Stimulated activated memory B cell treated with anti-CD40 and anti-IgM and Interleukin-4, amounts not matched to agents 10 μg/mL and 1 μg/mL and 100 μg/mL, for 72 hours (primary cell): ENCODE data around the gene DAZ4.
"Not testable (repeated sequence)": the region's sequence is repeated elsewhere in the genome, so short reads cannot be mapped to it uniquely, and the experiment has no call there.

Experiments
- ATAC-seq: fragments of 150-1000 bp; cut with Tn5 transposase; 2 replicates; pipeline ENCODE4 v1.10.0; 2021
- H3K27ac Mint-ChIP-seq: one replicate; pipeline ENCODE4 v1.8.0; 2022; ENCODE audit warnings: mild to moderate bottlenecking, mixed read lengths
- H3K27me3 Mint-ChIP-seq: one replicate; pipeline ENCODE4 v1.8.0; 2022; ENCODE audit warnings: mixed read lengths
- H3K36me3 Mint-ChIP-seq: one replicate; pipeline ENCODE4 v1.8.0; 2022; ENCODE audit warnings: mixed read lengths
- H3K4me1 Mint-ChIP-seq: one replicate; pipeline ENCODE4 v1.8.0; 2022; ENCODE audit warnings: mixed read lengths
- H3K4me3 Mint-ChIP-seq: one replicate; pipeline ENCODE4 v1.8.0; 2022; ENCODE audit warnings: mild to moderate bottlenecking, moderate library complexity, mixed read lengths
- H3K9me3 Mint-ChIP-seq: one replicate; pipeline ENCODE4 v1.8.0; 2022; ENCODE audit warnings: mixed read lengths

Gene DAZ4

GRCh38 chrY:24833619-24834018 lies at the start of gene DAZ4:
TSS of gene DAZ4 (plus strand) at chrY:24833919. CDS start at chrY:24834127, 208 bp downstream.
- H3K27me3 Mint-ChIP-seq, ATAC-seq, H3K36me3 Mint-ChIP-seq, H3K4me1 Mint-ChIP-seq, H3K4me3 Mint-ChIP-seq, H3K27ac Mint-ChIP-seq, H3K9me3 Mint-ChIP-seq: not testable (repeated sequence)

- H3K27me3 Mint-ChIP-seq, H3K4me3 Mint-ChIP-seq, ATAC-seq, H3K36me3 Mint-ChIP-seq, H3K9me3 Mint-ChIP-seq, H3K27ac Mint-ChIP-seq, H3K4me1 Mint-ChIP-seq: not testable (repeated sequence)
Observed at GRCh38 chrY:24813293-24813692, 20.4 kb upstream of the DAZ4 start, which contains the start of gene DAZ3. TSS of gene DAZ3 (minus strand) at chrY:24813393. CDS start at chrY:24813185, 208 bp downstream.

- H3K36me3 Mint-ChIP-seq: not testable (repeated sequence)
Observed at GRCh38 chrY:24821836-24822235, 11.9 kb upstream of the DAZ4 start.

GRCh38 chrY:24824184-24824879 lies 9.4 kb upstream of the DAZ4 start:
- H3K4me3 Mint-ChIP-seq, H3K4me1 Mint-ChIP-seq, H3K9me3 Mint-ChIP-seq, ATAC-seq, H3K27me3 Mint-ChIP-seq, H3K36me3 Mint-ChIP-seq, H3K27ac Mint-ChIP-seq: not testable (repeated sequence)

More at GRCh38 chrY:24821836-24822235, 11.9 kb upstream of the DAZ4 start:
- H3K4me1 Mint-ChIP-seq, ATAC-seq, H3K27me3 Mint-ChIP-seq, H3K4me3 Mint-ChIP-seq, H3K27ac Mint-ChIP-seq, H3K9me3 Mint-ChIP-seq: not testable (repeated sequence)

DNA sequence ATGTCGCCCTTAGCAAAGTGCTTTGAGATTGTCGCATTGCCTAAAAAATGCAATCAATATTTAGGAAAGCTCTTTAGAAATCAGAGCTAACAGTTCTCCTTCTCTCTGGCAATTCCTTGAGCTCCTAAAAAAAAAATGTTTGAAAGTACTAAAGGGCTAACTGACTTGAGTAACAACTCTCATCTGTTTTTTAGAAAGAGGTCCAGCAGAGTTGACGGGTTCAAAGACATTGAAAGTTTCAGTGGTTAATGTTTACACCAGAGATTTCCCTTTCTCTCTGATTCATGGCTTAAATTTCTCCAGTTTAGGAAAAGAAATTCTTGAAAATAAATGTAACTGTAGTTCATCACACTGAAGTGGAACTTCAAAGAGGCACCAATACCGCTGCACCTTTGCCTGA lies 8.7 kb upstream of the DAZ4 start:
- not testable (repeated sequence) for H3K36me3 Mint-ChIP-seq, ATAC-seq, H3K4me3 Mint-ChIP-seq, H3K27me3 Mint-ChIP-seq, H3K4me1 Mint-ChIP-seq, H3K9me3 Mint-ChIP-seq, H3K27ac Mint-ChIP-seq
